Measurements from ENCODE around the gene B3GNT8. TPM values are rescaled to one million over a fixed set of nuclear protein-coding genes. Genes with fewer than 3 reads are reported as not detected.

Gene B3GNT8
- total and polyA plus RNA-seq, 4 donors = 0.14 to 2.3 (median 0.66) TPM

- peak; percentile 58 for TF ChIP-seq NR2F2 (IDR thresholded peaks at IDR 0.05)
- peak in 1 of 2 donors; percentile 14 for TF ChIP-seq EGR1 (IDR thresholded peaks at IDR 0.05; ENCODE audit: low read depth in 2 of 2)
- TF ChIP-seq RAD21 (IDR thresholded peaks at IDR 0.05) = peak; percentile 62 to 77
- peak; percentile 25 for TF ChIP-seq CTCF (IDR thresholded peaks at IDR 0.05; ENCODE audit: low read depth, low read length, missing input control)
- no peak for TF ChIP-seq FOXA2 (IDR thresholded peaks at IDR 0.05)
- TF ChIP-seq GABPA (IDR thresholded peaks at IDR 0.05 in 1 of 2, conservative IDR thresholded peaks at IDR 0.05 in 1 of 2) = peak; percentile 57 to 88
- TF ChIP-seq TAF1 (conservative IDR thresholded peaks at IDR 0.05) = no peak
- TF ChIP-seq HNF4A (conservative IDR thresholded peaks at IDR 0.05) = peak; percentile 22 to 41
- peak; percentile 74 for TF ChIP-seq REST (IDR thresholded peaks at IDR 0.05)
- no peak for TF ChIP-seq HNF4G (IDR thresholded peaks at IDR 0.05)
- TF ChIP-seq FOXA1 (IDR thresholded peaks at IDR 0.05) = no peak
- peak; percentile 77 for TF ChIP-seq SP1 (IDR thresholded peaks at IDR 0.05)
- TF ChIP-seq ATF3 (IDR thresholded peaks at IDR 0.05) = peak; percentile 43
- TF ChIP-seq JUND (IDR thresholded peaks at IDR 0.05) = no peak
- TF ChIP-seq ZBTB33 (IDR thresholded peaks at IDR 0.05) = peak; percentile 93
- peak; percentile 99 for TF ChIP-seq YY1 (IDR thresholded peaks at IDR 0.05)
- TF ChIP-seq RXRA (IDR thresholded peaks at IDR 0.05) = peak; percentile 55 to 59
- peak; percentile 91 for TF ChIP-seq MAX (IDR thresholded peaks at IDR 0.05)
- no peaks in the 10 kb centered on the region for H3K27me3 ChIP-seq (ENCODE audit: control insufficient read depth in 4 of 4, insufficient read depth in 4 of 4, low read length in 3 of 4)
- no peaks in the 10 kb centered on the region for H3K9me3 ChIP-seq (ENCODE audit: control insufficient read depth in 4 of 4, low read length in 3 of 4)
- peak; percentile 91 for DNase-seq (ENCODE audit: low spot score)
- H3K36me3 ChIP-seq (ENCODE audit: control insufficient read depth in 4 of 4, insufficient read depth in 3 of 4, low read depth in 1 of 4, low read length in 3 of 4) = peaks cover 0 to 7% (median 2%) of the 10 kb centered on the region in 4 donors
- peak within 1 kb of the TSS; percentile 53 to 99 (median 95) for H3K4me3 ChIP-seq (ENCODE audit: low read depth in 1 of 3, low read length in 3 of 3)
- peak within 1 kb of the TSS; percentile 64 to 88 for H3K9ac ChIP-seq (ENCODE audit: low read depth in 1 of 2, low read length in 2 of 2)
- 1% methylated on average over 40 of the region's 40 CpGs for WGBS
- peaks cover 0 to 13% (median 6%) of the 10 kb centered on the region in 4 donors for H3K4me1 ChIP-seq (ENCODE audit: control insufficient read depth in 4 of 4, insufficient read depth in 4 of 4, low read length in 3 of 4)
- H3K27ac ChIP-seq (ENCODE audit: low read depth in 1 of 2, low read length in 2 of 2) = peak within 1 kb of the TSS; percentile 84 to 96
Measured at GRCh38 chr19:41439441-41440222, 12.5 kb upstream of the B3GNT8 start, which contains the start of gene DMAC2. Gene DMAC2 (minus strand): TSS chr19:41439912. CDS start chr19:41439899, 13 bp downstream.

All from liver (tissue), 9 donors.